VCaP (cell line): ENCODE results near the gene TBX15.

Source experiments
- H3K27ac ChIP-seq: fragments of 450-650 bp; 2 replicates; pipeline ENCODE4 v1.5.1; 2017
- TF ChIP-seq, protein P1 (sequence below): fragments of 450-650 bp; conservative IDR thresholded peaks from 2 replicates; pipeline ENCODE4 v1.5.1; 2017; ENCODE audit warnings: mild to moderate bottlenecking, moderate library complexity

Gene TBX15

DNA sequence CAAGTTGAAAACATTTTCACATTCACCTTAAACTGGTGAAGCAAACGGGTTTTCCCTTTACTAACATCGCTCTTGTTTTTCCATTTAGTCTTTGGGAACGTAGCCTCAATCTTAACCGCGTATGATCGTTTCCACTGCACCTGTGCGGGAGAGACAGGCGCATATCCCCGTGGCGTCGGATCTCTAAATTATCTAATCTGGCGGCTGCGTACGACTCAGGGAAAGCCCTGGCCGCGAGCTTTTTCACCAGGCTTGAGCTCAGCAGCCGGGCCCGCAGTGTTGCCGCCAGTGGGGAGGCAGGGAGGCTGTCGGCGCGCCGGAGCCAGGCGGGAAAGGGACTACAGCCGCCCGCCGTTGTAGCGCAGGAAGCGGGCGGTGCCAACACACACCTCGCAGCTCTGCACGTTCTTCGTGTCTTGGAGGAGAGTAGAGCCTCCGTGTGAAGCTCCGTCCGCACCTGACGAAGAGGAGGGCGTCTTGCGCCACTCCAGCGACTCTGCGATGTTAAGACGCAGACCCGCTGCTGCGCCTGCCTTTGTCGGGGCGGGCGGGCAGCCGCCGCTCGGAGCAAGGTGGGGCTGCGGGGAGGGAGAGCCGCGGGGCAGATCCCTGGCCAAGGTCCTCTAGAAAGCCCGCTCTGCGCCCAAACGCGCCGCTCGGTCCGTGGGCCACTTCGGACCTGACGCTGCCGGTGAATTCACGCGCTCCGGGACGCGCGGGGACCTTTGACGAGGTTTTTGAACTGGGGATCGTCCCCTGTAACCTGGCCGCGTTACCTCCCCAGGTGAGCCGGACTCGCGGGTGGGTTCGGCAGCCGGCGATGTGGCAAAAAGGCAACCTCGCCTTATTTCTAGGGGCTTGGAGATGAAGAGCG lies 18.5 kb upstream of the TBX15 start:
- TF ChIP-seq, protein P1, sequence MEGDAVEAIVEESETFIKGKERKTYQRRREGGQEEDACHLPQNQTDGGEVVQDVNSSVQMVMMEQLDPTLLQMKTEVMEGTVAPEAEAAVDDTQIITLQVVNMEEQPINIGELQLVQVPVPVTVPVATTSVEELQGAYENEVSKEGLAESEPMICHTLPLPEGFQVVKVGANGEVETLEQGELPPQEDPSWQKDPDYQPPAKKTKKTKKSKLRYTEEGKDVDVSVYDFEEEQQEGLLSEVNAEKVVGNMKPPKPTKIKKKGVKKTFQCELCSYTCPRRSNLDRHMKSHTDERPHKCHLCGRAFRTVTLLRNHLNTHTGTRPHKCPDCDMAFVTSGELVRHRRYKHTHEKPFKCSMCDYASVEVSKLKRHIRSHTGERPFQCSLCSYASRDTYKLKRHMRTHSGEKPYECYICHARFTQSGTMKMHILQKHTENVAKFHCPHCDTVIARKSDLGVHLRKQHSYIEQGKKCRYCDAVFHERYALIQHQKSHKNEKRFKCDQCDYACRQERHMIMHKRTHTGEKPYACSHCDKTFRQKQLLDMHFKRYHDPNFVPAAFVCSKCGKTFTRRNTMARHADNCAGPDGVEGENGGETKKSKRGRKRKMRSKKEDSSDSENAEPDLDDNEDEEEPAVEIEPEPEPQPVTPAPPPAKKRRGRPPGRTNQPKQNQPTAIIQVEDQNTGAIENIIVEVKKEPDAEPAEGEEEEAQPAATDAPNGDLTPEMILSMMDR, result no peak
- no peak overlapping the region for H3K27ac ChIP-seq

GRCh38 chr1:119005724-119006405 lies 17.7 kb upstream of the TBX15 start:
- TF ChIP-seq, protein P1, result no peak
- no peak overlapping the region for H3K27ac ChIP-seq

DNA sequence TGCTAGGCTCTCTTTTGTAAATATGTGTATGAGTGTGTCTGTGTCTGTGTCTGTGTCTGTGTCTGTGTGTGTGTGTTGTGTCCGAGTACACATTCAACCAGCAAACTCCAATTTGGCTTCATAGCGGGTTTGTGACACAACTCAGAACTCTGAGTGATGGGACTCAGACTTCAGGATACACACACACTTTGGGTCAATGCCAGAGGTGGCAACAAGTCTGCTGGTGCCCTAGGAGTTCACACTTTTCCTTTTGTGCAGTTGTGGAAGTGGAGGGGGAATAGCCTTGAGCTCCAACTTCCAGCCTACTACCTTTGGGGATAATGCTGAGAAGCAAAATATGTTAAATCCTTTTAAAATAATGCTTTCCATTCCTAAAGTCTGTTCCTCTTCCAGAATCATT lies 16.6 kb upstream of the TBX15 start:
- H3K27ac ChIP-seq, result no peak overlapping the region
- TF ChIP-seq, protein P1, result no peak

- no peak overlapping the region for H3K27ac ChIP-seq
- TF ChIP-seq, protein P1, result no peak
Measured at GRCh38 chr1:119004129-119004527, 16.0 kb upstream of the TBX15 start.

GRCh38 chr1:119003413-119004128 lies 15.4 kb upstream of the TBX15 start:
- TF ChIP-seq, protein P1, result no peak

GRCh38 chr1:119002028-119002686 lies 14.0 kb upstream of the TBX15 start:
- TF ChIP-seq, protein P1, result no peak
- H3K27ac ChIP-seq, result no peak overlapping the region

More at GRCh38 chr1:119003413-119004128, 15.4 kb upstream of the TBX15 start:
- no peak overlapping the region for H3K27ac ChIP-seq
